ENCODE measurements around the gene ST8SIA6. TPM values are rescaled to one million over a fixed set of nuclear protein-coding genes. Genes with fewer than 3 reads are reported as not detected.

ST8SIA6 gene
- total and polyA plus RNA-seq, 2 of the 8 experiments (the other 6 are each of a cell fraction or from before 2014, with no cell fraction given): 0.70 to 1.1 TPM

GRCh38 chr10:17450024-17450423 lies 4.4 kb downstream of the ST8SIA6 start (continued):
- no peak for TF ChIP-seq TBP (IDR thresholded peaks at IDR 0.05; ENCODE audit: low read depth, low read length)
- no peak for TF ChIP-seq CTCF (IDR thresholded peaks at IDR 0.05; ENCODE audit: control extremely low read depth in 1 of 3, insufficient read depth in 1 of 3, low read depth in 1 of 3, low read length in 3 of 3)
- no peak for TF ChIP-seq ASH2L (IDR thresholded peaks at IDR 0.05; ENCODE audit: low read length)

Data from H1 (cell line).